GM23248 (cell line): ENCODE measurements around the gene APOL4. TPM values are rescaled to one million over a fixed set of nuclear protein-coding genes. Genes with fewer than 3 reads are reported as not detected.

Experiments
- DNase-seq: peaks from one replicate; pipeline ENCODE4 v3.0.0-alpha.2; 2015
- H2AFZ ChIP-seq: fragments of 200-600 bp; sonication (generic); 2 replicates; pipeline ENCODE4 v1.6.1; 2016; ENCODE audit warnings: antibody characterized with exemption
- H3F3A ChIP-seq: fragments of 200-600 bp; sonication (generic); 2 replicates; pipeline ENCODE4 v1.6.1; 2016; ENCODE audit warnings: mild to moderate bottlenecking, antibody characterized with exemption, mixed run types; ENCODE audit not compliant: insufficient read depth
- H3K27ac ChIP-seq: fragments of 200-600 bp; sonication (generic); 2 replicates; pipeline ENCODE4 v1.5.1; 2016; ENCODE audit warnings: mild to moderate bottlenecking
- H3K27me3 ChIP-seq: fragments of 200-600 bp; sonication (generic); replicated peaks from 2 replicates; pipeline ENCODE4 v1.6.1; 2016; ENCODE audit warnings: mild to moderate bottlenecking; ENCODE audit not compliant: insufficient read depth
- H3K36me3 ChIP-seq: fragments of 200-600 bp; sonication (generic); 2 replicates; pipeline ENCODE4 v1.6.1; 2016; ENCODE audit warnings: low read depth, mild to moderate bottlenecking
- H3K4me1 ChIP-seq: fragments of 200-600 bp; sonication (generic); 2 replicates; pipeline ENCODE4 v1.6.1; 2016; ENCODE audit warnings: mild to moderate bottlenecking; ENCODE audit not compliant: insufficient read depth
- H3K4me2 ChIP-seq: fragments of 200-600 bp; sonication (generic); one replicate; pipeline ENCODE4 v1.6.1; 2016; ENCODE audit warnings: mild to moderate bottlenecking; ENCODE audit not compliant: unreplicated experiment
- H3K4me3 ChIP-seq: fragments of 200-600 bp; sonication (generic); 2 replicates; pipeline ENCODE4 v1.5.1; 2016; ENCODE audit warnings: mild to moderate bottlenecking
- H3K79me2 ChIP-seq: fragments of 200-600 bp; sonication (generic); 2 replicates; pipeline ENCODE4 v1.6.1; 2016; ENCODE audit warnings: mild to moderate bottlenecking; ENCODE audit not compliant: insufficient read depth
- H3K9ac ChIP-seq: fragments of 200-600 bp; sonication (generic); 2 replicates; pipeline ENCODE4 v1.6.1; 2016; ENCODE audit warnings: mild to moderate bottlenecking
- H3K9me2 ChIP-seq: fragments of 200-600 bp; sonication (generic); 2 replicates; pipeline ENCODE4 v1.6.1; 2016; ENCODE audit warnings: mixed run types, mild to moderate bottlenecking, moderate library complexity; ENCODE audit not compliant: insufficient read depth
- H3K9me3 ChIP-seq: fragments of 200-600 bp; sonication (generic); one replicate; pipeline ENCODE4 v1.6.1; 2017; ENCODE audit warnings: low read depth
- H4K20me1 ChIP-seq: fragments of 200-600 bp; sonication (generic); 2 replicates; pipeline ENCODE4 v1.6.0; 2016; ENCODE audit not compliant: insufficient read depth
- EZH2 ChIP-seq: fragments of 200-600 bp; sonication (generic); IDR thresholded peaks from 2 replicates; pipeline ENCODE4 v1.6.1; 2018; ENCODE audit warnings: antibody characterized with exemption, mild to moderate bottlenecking; ENCODE audit not compliant: insufficient read depth, poor library complexity, severe bottlenecking
- EZH2phosphoT487 ChIP-seq: fragments of 200-600 bp; sonication (generic); IDR thresholded peaks from 2 replicates; pipeline ENCODE4 v1.6.1; 2018; ENCODE audit warnings: antibody characterized with exemption, moderate library complexity, mild to moderate bottlenecking, low read depth; ENCODE audit not compliant: insufficient read depth
- WGBS, 2 experiments: methylation state at CpG; one replicate each; pipeline ENCODE4 v1.1.6; 2015 to 2017; ENCODE audit warnings: low lambda C conversion rate in 2 of 2, low coverage in 1 of 2; ENCODE audit errors: missing lambda C conversion rate in 2 of 2; 5-methylcytosine and 5-hydroxymethylcytosine counted together
- in situ Hi-C: fragments of 300-500 bp; cut with MboI; formaldehyde crosslinking; loops from 2 replicates; pipeline ENCODE4 v1.15.0; 2020
- polyA plus RNA-seq: library from polyadenylated mRNA; unstranded; fragments of >200 nt; fragmentation: Nextera tagmentation; extraction: Ambion mirVana; gene quantifications from 2 replicates; pipeline ENCODE4 v1.2.1, GENCODE V29; 2016
- total RNA-seq: library from RNA; depleted of rRNA; stranded (reverse); fragments of >200 nt; shearing (Covaris generic); gene quantifications from 2 replicates; pipeline ENCODE4 v1.2.3, GENCODE V29; 2014

APOL4 gene
- total and polyA plus RNA-seq, 2 experiments from 2014 or later: not detected

GRCh38 chr22:36220451-36220921, 18.9 kb upstream of the APOL4 start:
- Histone ChIP-seq H3K36me3 (no peaks in the 10 kb centered on the region), H3K27me3 (peaks cover 18% of the 10 kb centered on the region; the same call in 1 of the 2 replicates), H2AFZ (peak overlapping the region; percentile 82), H3K79me2 (no peaks in the 10 kb centered on the region), H3K9ac (peak overlapping the region; percentile 58), H3K9me3 (no peaks in the 10 kb centered on the region), H3K4me1 (peaks cover 17% of the 10 kb centered on the region), H3F3A (peaks cover 25% of the 10 kb centered on the region), H3K4me2 (peak overlapping the region; percentile 71), H4K20me1 (no peaks in the 10 kb centered on the region), H3K4me3 (peak overlapping the region; percentile 63), H3K9me2 (no peaks in the 10 kb centered on the region), H3K27ac (peak overlapping the region; percentile 65)
- TF ChIP-seq EZH2 (no peak), EZH2phosphoT487 (no peak)
- WGBS, 2 experiments: 1% methylated on average over 9 of the region's 9 CpGs
- DNase-seq: peak; percentile 92
- in situ Hi-C loops: no loop called here

DNA sequence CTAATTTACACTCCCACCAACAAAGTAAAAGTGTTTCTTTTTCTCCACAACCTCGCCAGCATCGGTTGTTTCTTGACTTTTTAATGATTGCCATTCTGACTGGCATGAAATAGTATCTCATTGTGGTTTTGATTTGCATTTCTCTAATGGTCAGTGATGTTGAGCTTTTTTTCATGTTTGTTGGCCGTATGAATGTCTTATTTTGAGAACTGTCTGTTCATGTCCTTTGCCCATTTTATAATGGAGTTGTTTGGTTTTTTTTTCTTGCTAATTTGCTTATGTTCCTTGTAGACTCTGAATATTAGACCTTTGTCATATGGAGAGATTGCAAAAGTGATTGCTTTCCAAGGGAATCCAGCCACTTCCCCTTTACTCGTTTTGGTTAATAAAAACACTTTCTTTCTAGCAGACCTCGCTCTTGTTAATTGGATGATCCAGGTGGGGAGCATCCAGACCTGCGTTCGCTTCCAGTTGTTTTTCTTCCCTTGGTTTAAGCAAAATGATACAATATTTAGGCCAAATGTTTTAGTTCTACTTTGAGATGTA, 17.1 kb upstream of the APOL4 start:
- WGBS, 2 experiments: 70 to 72% methylated on average over 7 of the region's 7 CpGs
- Histone ChIP-seq H3K9ac (no peak overlapping the region), H3F3A (peaks cover 25% of the 10 kb centered on the region), H2AFZ (no peak overlapping the region), H3K79me2 (no peaks in the 10 kb centered on the region), H3K9me3 (no peaks in the 10 kb centered on the region), H3K4me3 (no peak overlapping the region), H3K27me3 (peaks cover 23% of the 10 kb centered on the region), H3K27ac (no peak overlapping the region), H3K9me2 (no peaks in the 10 kb centered on the region), H3K4me2 (no peak overlapping the region), H4K20me1 (no peaks in the 10 kb centered on the region), H3K4me1 (peaks cover 17% of the 10 kb centered on the region), H3K36me3 (no peaks in the 10 kb centered on the region)
- no peak for TF ChIP-seq EZH2phosphoT487
- TF ChIP-seq EZH2: no peak
- in situ Hi-C loops: no loop called here
- no peak for DNase-seq

GRCh38 chr22:36215981-36216380, 14.4 kb upstream of the APOL4 start:
- peaks cover 39% of the 10 kb centered on the region for H3K27me3 ChIP-seq
- no peak for DNase-seq
- peaks cover 9% of the 10 kb centered on the region for H3K4me1 ChIP-seq
- no peak overlapping the region for H3K4me2 ChIP-seq
- no peaks in the 10 kb centered on the region for H3K79me2 ChIP-seq
- peaks cover 13% of the 10 kb centered on the region for H3F3A ChIP-seq
- H2AFZ ChIP-seq: no peak overlapping the region
- H3K36me3 ChIP-seq: no peaks in the 10 kb centered on the region
- H3K9me3 ChIP-seq: no peaks in the 10 kb centered on the region
- no peak overlapping the region for H3K9ac ChIP-seq
- no peaks in the 10 kb centered on the region for H3K9me2 ChIP-seq
- in situ Hi-C loops: no loop called here
- H4K20me1 ChIP-seq: no peaks in the 10 kb centered on the region
- TF ChIP-seq EZH2phosphoT487: no peak
- no peak for TF ChIP-seq EZH2
- no peak overlapping the region for H3K4me3 ChIP-seq
- 74 to 77% methylated on average over 2 of the region's 2 CpGs for WGBS, 2 experiments
- H3K27ac ChIP-seq: no peak overlapping the region

DNA sequence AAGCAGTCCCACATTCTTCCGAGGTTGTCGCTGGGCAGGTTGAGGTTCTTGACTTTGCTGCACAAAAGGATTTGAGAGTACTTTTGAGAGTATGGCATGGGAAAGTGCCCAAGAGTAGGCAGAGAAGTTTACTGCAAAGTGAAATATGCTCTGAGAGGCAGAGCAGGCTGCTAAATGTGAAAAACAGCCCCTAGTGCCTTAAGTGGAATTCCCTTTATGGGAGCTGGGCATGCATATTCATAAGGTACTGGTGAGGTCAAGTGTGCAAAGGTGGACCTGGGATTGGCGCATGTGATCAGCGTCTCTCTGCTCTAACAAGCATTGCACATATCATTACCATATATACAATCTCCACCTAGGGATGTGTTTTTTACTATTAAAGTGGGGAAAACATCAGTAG, 12.0 kb upstream of the APOL4 start:
- H3K9me2 ChIP-seq: no peaks in the 10 kb centered on the region
- in situ Hi-C loops: no loop called here

More for the DNA sequence above, 12.0 kb upstream of the APOL4 start:
- no peak overlapping the region for H2AFZ ChIP-seq
- no peaks in the 10 kb centered on the region for H3F3A ChIP-seq
- H3K36me3 ChIP-seq: no peaks in the 10 kb centered on the region
- TF ChIP-seq EZH2 (no peak), EZH2phosphoT487 (no peak)
- H3K79me2 ChIP-seq: no peaks in the 10 kb centered on the region
- H3K9me3 ChIP-seq: no peaks in the 10 kb centered on the region
- H3K27ac ChIP-seq: no peak overlapping the region
- no peak overlapping the region for H3K9ac ChIP-seq
- no peaks in the 10 kb centered on the region for H3K4me1 ChIP-seq
- DNase-seq: no peak
- no peaks in the 10 kb centered on the region for H4K20me1 ChIP-seq
- H3K4me3 ChIP-seq: no peak overlapping the region
- WGBS, 2 experiments: 66 to 71% methylated on average over 4 of the region's 4 CpGs
- H3K27me3 ChIP-seq: peaks cover 46% of the 10 kb centered on the region
- no peak overlapping the region for H3K4me2 ChIP-seq
